HG03460 (cell line): ENCODE data around the gene PAPPA2.

Experiments
- ATAC-seq: cut with Tn5 transposase; IDR thresholded peaks from one replicate; pipeline ENCODE4 v1.9.1; 2021; ENCODE audit not compliant: unreplicated experiment

PAPPA2 gene

GRCh38 chr1:176796583-176796982 lies 333.6 kb downstream of the PAPPA2 start:
- ATAC-seq = no peak

GRCh38 chr1:176799327-176799726 lies 336.4 kb downstream of the PAPPA2 start:
- ATAC-seq = no peak

GRCh38 chr1:176800978-176801513 lies 338.1 kb downstream of the PAPPA2 start:
- no peak for ATAC-seq

- ATAC-seq = no peak
Measured at GRCh38 chr1:176801514-176802020, 338.6 kb downstream of the PAPPA2 start.

GRCh38 chr1:176802316-176802715 lies 339.3 kb downstream of the PAPPA2 start:
- ATAC-seq = no peak

GRCh38 chr1:176803042-176803441 lies 340.1 kb downstream of the PAPPA2 start:
- ATAC-seq = no peak

GRCh38 chr1:176803596-176803995 lies 340.6 kb downstream of the PAPPA2 start:
- ATAC-seq = no peak

GRCh38 chr1:176809292-176809691 lies 346.3 kb downstream of the PAPPA2 start:
- ATAC-seq = no peak

- no peak for ATAC-seq
Measured at GRCh38 chr1:176811511-176812288, 348.7 kb downstream of the PAPPA2 start.

- no peak for ATAC-seq
Measured at GRCh38 chr1:176815621-176816020, 352.6 kb downstream of the PAPPA2 start.

- ATAC-seq = no peak
Measured at GRCh38 chr1:176816232-176816631, 353.3 kb downstream of the PAPPA2 start.

GRCh38 chr1:176820391-176821031 lies 357.5 kb downstream of the PAPPA2 start:
- ATAC-seq = no peak

- no peak for ATAC-seq
Measured at GRCh38 chr1:176826265-176826664, 363.3 kb downstream of the PAPPA2 start.

GRCh38 chr1:176829261-176829660 lies 366.3 kb downstream of the PAPPA2 start:
- no peak for ATAC-seq

- no peak for ATAC-seq
Measured at GRCh38 chr1:176831150-176831549, 368.2 kb downstream of the PAPPA2 start.

- ATAC-seq = no peak
Measured at GRCh38 chr1:176837708-176838107, 374.7 kb downstream of the PAPPA2 start.

GRCh38 chr1:176838276-176838995 lies 375.5 kb downstream of the PAPPA2 start:
- no peak for ATAC-seq

GRCh38 chr1:176839216-176839615 lies 376.2 kb downstream of the PAPPA2 start:
- no peak for ATAC-seq

- ATAC-seq = no peak
Measured at GRCh38 chr1:176841238-176841637, 378.3 kb downstream of the PAPPA2 start.

GRCh38 chr1:176843352-176844297 lies 380.6 kb downstream of the PAPPA2 start:
- ATAC-seq = no peak
